Sigmoid colon (tissue), 4 donors: ENCODE data around the gene THSD7B.

Source experiments
- POLR2A ChIP-seq, 2 donors: fragments of 450-650 bp; IDR thresholded peaks; one replicate each; pipeline ENCODE4 v1.6.1; 2016; ENCODE audit warnings: antibody characterized with exemption in 2 of 2, mild to moderate bottlenecking in 2 of 2, moderate library complexity in 2 of 2
- POLR2AphosphoS5 ChIP-seq, 4 donors: sonication (generic); formaldehyde crosslinking; IDR thresholded peaks; one replicate each; pipeline ENCODE4 v1.6.1; 2017; ENCODE audit warnings: antibody characterized with exemption in 4 of 4

GRCh38 chr2:137190411-137191195 is 425.3 kb downstream of the THSD7B start:
- TF ChIP-seq POLR2A (IDR thresholded peaks at IDR 0.05) (no peak), POLR2AphosphoS5 (IDR thresholded peaks at IDR 0.05) (no peak)
